SJSA1 (cell line): ENCODE data around the gene CSF2RB. TPM values are rescaled to one million over a fixed set of nuclear protein-coding genes. Genes with fewer than 3 reads are reported as not detected.

ENCODE experiments used
- DNase-seq, 2 experiments: peaks; one replicate each; pipeline ENCODE4 v3.0.0-alpha.2; 2015 to 2020; ENCODE audit warnings: low spot score in 2 of 2, low read depth in 1 of 2
- H3K27ac ChIP-seq: fragments of 250-450 bp; sonication (Bioruptor Pico); 2 replicates; pipeline ENCODE4 v1.5.1; 2020; ENCODE audit warnings: mild to moderate bottlenecking, moderate library complexity
- H3K27me3 ChIP-seq: fragments of 250-450 bp; sonication (Bioruptor Pico); replicated peaks from 2 replicates; pipeline ENCODE4 v1.5.1; 2020; ENCODE audit warnings: mild to moderate bottlenecking, moderate library complexity
- H3K36me3 ChIP-seq: fragments of 250-450 bp; sonication (Bioruptor Pico); 2 replicates; pipeline ENCODE4 v1.5.1; 2020; ENCODE audit warnings: mild to moderate bottlenecking
- H3K4me1 ChIP-seq: fragments of 250-450 bp; sonication (Bioruptor Pico); replicated peaks from 2 replicates; pipeline ENCODE4 v1.6.1; 2021; ENCODE audit warnings: mild to moderate bottlenecking
- H3K4me3 ChIP-seq: fragments of 250-450 bp; sonication (Bioruptor Pico); 2 replicates; pipeline ENCODE4 v1.5.1; 2020; ENCODE audit warnings: mild to moderate bottlenecking
- H3K9me3 ChIP-seq: fragments of 250-450 bp; sonication (Bioruptor Pico); replicated peaks from 2 replicates; pipeline ENCODE4 v1.5.1; 2020; ENCODE audit warnings: mild to moderate bottlenecking
- total RNA-seq: library from RNA; depleted of rRNA; stranded (reverse); fragments of >200 nt; shearing (Covaris generic); gene quantifications from 2 replicates; pipeline ENCODE4 v1.2.3, GENCODE V29; 2014

CSF2RB gene
- total RNA-seq, 1 experiment from 2014 or later: 0.03 TPM

- H3K4me3 ChIP-seq: no peak overlapping the region
- no peaks in the 10 kb centered on the region for H3K36me3 ChIP-seq
- no peak overlapping the region for H3K27ac ChIP-seq
- H3K9me3 ChIP-seq: no peaks in the 10 kb centered on the region
- peaks cover 9% of the 10 kb centered on the region for H3K4me1 ChIP-seq
- peaks cover 17% of the 10 kb centered on the region for H3K27me3 ChIP-seq
- DNase-seq: no peak
These were observed 5.3 kb downstream of the CSF2RB start for GRCh38 chr22:36918586-36919284.

DNA sequence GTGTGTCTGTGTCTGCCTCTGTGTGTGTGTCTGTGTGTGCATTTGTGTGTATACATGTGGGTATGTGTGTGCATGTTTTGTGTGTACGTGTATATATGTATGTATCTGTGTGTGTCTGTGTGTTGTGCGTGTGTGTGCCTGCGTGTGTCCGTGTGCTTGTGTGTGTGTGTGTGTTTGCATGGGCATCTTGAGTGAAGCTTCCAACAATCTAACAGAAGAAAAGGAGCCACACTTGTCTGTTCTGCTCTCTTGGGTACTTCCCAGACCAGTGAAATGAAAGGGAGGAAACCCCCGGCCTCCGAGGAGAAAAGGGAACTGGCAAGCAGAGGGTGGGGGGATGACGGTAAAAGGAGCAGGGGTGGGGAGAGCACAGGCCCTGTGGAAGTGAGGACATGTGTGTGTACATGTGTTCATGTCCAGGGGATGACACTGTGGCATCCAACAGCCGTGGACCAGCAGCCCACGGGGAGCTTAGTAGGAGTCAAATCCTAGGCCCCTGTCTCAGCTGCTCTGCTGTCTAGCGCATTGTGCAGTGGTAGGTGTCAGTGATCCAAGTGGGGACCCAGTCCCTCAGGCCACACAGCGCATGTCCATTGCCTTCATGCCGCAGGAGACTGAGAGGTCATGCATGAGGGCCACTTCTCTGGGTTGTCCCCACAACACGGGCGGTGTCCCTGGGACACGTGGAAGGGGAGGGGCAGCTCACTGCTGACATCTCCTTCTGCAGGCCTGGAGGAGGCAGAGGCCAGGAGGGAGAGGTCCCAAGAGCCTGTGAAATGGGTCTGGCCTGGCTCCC lies 8.1 kb downstream of the CSF2RB start:
- DNase-seq: no peak
- H3K27ac ChIP-seq: no peak overlapping the region
- H3K27me3 ChIP-seq: peaks cover 13% of the 10 kb centered on the region; the same call in 1 of the 2 replicates
- H3K36me3 ChIP-seq: no peaks in the 10 kb centered on the region
- H3K4me3 ChIP-seq: no peak overlapping the region
- peaks cover 16% of the 10 kb centered on the region for H3K4me1 ChIP-seq
- no peaks in the 10 kb centered on the region for H3K9me3 ChIP-seq

DNA sequence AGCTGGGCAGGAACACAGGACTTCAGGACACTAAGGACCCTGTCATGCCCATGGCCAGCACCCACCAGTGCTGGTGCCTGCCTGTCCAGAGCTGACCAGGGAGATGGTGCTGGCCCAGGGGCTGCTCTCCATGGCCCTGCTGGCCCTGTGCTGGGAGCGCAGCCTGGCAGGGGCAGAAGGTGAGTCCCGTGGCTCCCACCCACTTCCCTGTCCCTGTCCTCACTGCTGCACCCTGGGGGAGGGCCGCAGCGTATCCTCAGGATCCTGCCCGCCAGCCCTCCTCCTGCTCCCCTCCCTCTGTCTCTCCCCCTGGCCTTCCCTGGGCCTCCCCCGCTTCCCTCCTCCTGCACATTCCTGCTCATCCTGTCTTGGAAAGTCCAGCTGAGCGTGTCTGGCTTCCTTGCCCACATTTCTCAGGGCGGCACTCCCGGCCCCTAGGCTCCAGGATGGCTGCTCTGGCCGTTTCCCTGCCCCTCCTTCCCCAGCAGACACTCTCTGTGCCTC lies 8.7 kb downstream of the CSF2RB start:
- Histone ChIP-seq H3K4me1 (peaks cover 16% of the 10 kb centered on the region), H3K27me3 (peaks cover 13% of the 10 kb centered on the region; the same call in 1 of the 2 replicates), H3K36me3 (no peaks in the 10 kb centered on the region), H3K9me3 (no peaks in the 10 kb centered on the region), H3K27ac (no peak overlapping the region), H3K4me3 (no peak overlapping the region)
- DNase-seq: no peak

DNA sequence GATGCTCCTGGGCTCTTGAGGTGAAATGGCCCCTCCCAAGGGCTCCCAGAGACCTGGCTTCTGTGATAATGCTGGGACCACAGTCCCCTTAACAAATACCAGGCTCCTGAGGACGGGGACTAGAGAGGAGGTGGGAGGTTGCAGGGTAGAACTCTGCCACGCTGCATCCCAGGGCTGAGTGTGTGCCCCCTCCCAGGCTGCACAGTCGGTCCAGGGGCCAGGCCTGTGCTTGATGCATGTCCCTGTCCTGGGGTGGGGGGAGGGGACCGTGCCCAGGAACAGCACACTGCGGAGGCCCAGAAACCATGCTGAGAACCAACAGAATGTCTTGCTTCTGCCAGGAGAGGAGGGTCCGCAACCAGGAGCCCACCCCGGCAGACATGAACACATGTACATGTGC lies 9.3 kb downstream of the CSF2RB start:
- Histone ChIP-seq H3K9me3 (no peaks in the 10 kb centered on the region), H3K27ac (no peak overlapping the region), H3K36me3 (no peaks in the 10 kb centered on the region), H3K4me1 (peaks cover 16% of the 10 kb centered on the region), H3K4me3 (no peak overlapping the region), H3K27me3 (peaks cover 10% of the 10 kb centered on the region; the same call in 1 of the 2 replicates)
- no peak for DNase-seq

GRCh38 chr22:36923131-36923788 lies 9.8 kb downstream of the CSF2RB start:
- DNase-seq: no peak
- H3K4me3 ChIP-seq: no peak overlapping the region
- H3K4me1 ChIP-seq: peaks cover 16% of the 10 kb centered on the region
- peaks cover 8% of the 10 kb centered on the region; the same call in 1 of the 2 replicates for H3K27me3 ChIP-seq
- H3K27ac ChIP-seq: no peak overlapping the region
- H3K36me3 ChIP-seq: no peaks in the 10 kb centered on the region
- no peaks in the 10 kb centered on the region for H3K9me3 ChIP-seq

- H3K4me1 ChIP-seq: peaks cover 16% of the 10 kb centered on the region
- no peaks in the 10 kb centered on the region for H3K27me3 ChIP-seq
- no peaks in the 10 kb centered on the region for H3K36me3 ChIP-seq
- no peak overlapping the region for H3K4me3 ChIP-seq
- H3K9me3 ChIP-seq: no peaks in the 10 kb centered on the region
- no peak for DNase-seq
- H3K27ac ChIP-seq: no peak overlapping the region
These were observed 10.8 kb downstream of the CSF2RB start for GRCh38 chr22:36924151-36924698.

- Histone ChIP-seq H3K4me3 (no peak overlapping the region), H3K27ac (peak overlapping the region; percentile 2; the same call in 1 of the 2 replicates), H3K9me3 (no peaks in the 10 kb centered on the region), H3K4me1 (peaks cover 16% of the 10 kb centered on the region), H3K36me3 (no peaks in the 10 kb centered on the region), H3K27me3 (no peaks in the 10 kb centered on the region)
- DNase-seq: peak; percentile 21 to 62
These were observed 12.2 kb downstream of the CSF2RB start for GRCh38 chr22:36925388-36926290.

DNA sequence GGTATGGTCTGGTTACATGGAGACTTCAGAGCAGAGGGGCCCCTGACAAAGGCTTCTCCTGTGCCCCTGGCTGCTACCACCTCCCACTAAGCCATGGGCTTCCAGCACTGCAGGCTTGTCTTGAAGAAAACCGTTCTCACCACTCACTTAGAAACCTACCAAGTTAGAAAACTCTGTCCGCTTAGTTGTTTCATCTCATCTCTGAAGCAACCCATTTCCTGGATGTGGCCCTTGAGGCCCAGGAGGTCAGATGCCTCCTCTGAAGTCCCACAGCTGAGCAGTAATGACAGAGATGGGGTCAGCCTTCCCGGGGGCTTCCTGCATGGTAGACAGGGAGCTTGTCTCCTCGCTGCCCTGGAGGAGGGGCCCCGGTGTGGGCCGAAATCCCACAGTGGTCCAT lies 12.9 kb downstream of the CSF2RB start:
- no peak for DNase-seq
- Histone ChIP-seq H3K27me3 (0 out of 2 replicates have a peak, but pooled peaks cover 4% of the 10 kb centered on the region), H3K9me3 (no peaks in the 10 kb centered on the region), H3K4me3 (no peak overlapping the region), H3K4me1 (peaks cover 16% of the 10 kb centered on the region), H3K27ac (peak overlapping the region; percentile 2; the same call in 1 of the 2 replicates), H3K36me3 (no peaks in the 10 kb centered on the region)

DNA sequence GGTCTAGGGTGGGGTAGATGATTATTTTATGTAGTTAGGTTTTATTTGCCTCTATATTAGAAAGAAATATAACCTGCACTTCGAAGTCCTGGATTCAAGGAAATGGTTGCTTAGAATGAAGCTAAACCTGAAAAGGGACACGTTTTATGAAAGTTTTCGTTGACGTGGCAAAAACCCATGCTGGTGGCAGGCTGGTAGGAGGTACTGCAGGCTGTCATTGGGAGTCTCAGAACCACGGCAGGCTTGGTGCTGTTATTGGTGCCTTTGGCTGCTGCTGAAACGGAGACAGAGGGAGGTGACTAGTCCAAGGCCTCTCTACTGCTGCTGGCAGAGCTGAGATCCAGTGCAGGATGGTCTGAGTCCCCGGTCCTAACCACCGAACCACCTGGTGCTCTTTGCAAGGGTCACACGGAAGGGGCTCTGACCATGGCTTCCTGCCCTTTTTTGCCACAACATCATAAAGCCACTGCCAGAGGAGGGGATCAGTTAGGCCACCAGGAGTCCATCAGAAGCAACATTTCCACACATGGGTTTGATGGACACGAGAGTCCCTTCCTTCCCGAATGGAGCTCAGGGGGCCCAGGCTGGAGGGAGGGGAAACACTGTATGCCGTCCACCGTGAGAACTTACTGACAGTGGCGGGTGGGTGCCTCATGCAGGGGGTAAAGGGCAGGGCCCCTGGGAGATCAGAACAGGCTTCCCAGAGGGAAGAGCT lies 13.4 kb downstream of the CSF2RB start:
- H3K27ac ChIP-seq: no peak overlapping the region
- no peak overlapping the region for H3K4me3 ChIP-seq
- 0 out of 2 replicates have a peak, but pooled peaks cover 4% of the 10 kb centered on the region for H3K27me3 ChIP-seq
- no peak for DNase-seq
- no peaks in the 10 kb centered on the region for H3K9me3 ChIP-seq
- H3K4me1 ChIP-seq: peaks cover 15% of the 10 kb centered on the region
- no peaks in the 10 kb centered on the region for H3K36me3 ChIP-seq

GRCh38 chr22:36927671-36928070 lies 14.2 kb downstream of the CSF2RB start:
- no peaks in the 10 kb centered on the region for H3K9me3 ChIP-seq
- 0 out of 2 replicates have a peak, but pooled peaks cover 4% of the 10 kb centered on the region for H3K27me3 ChIP-seq
- no peak overlapping the region for H3K27ac ChIP-seq
- H3K4me3 ChIP-seq: no peak overlapping the region
- peaks cover 7% of the 10 kb centered on the region for H3K4me1 ChIP-seq
- DNase-seq: no peak
- H3K36me3 ChIP-seq: no peaks in the 10 kb centered on the region

- no peak overlapping the region for H3K27ac ChIP-seq
- H3K4me1 ChIP-seq: peaks cover 7% of the 10 kb centered on the region
- no peaks in the 10 kb centered on the region for H3K9me3 ChIP-seq
- H3K36me3 ChIP-seq: no peaks in the 10 kb centered on the region
- no peak for DNase-seq
- H3K27me3 ChIP-seq: 0 out of 2 replicates have a peak, but pooled peaks cover 4% of the 10 kb centered on the region
- H3K4me3 ChIP-seq: no peak overlapping the region
These were observed 14.8 kb downstream of the CSF2RB start for GRCh38 chr22:36928196-36928595.
